Central memory CD4-positive, alpha-beta T cell (primary cell): ENCODE data around the gene MTHFD1.
A peak's percentile ranks its signal among the peaks of the same experiment; 100 is the strongest.
"Not testable (repeated sequence)": the region's sequence is repeated elsewhere in the genome, so short reads cannot be mapped to it uniquely, and the experiment has no call there.

Source experiments
- DNase-seq: peaks from one replicate; pipeline ENCODE4 v3.0.0; 2022
- total RNA-seq, 3 experiments: gene quantifications; one replicate each; lab custom pipeline; 2026; lab: John Stamatoyannopoulos, UW

MTHFD1 gene
- total RNA-seq = 33.2 to 116 (median 36.0) reads per million in 3 experiments

- peak; percentile 96 for DNase-seq
These were observed at the start of gene MTHFD1 for GRCh38 chr14:64387782-64388532. Gene MTHFD1 (plus strand): TSS chr14:64388353. CDS start chr14:64388428, 75 bp downstream.

DNA sequence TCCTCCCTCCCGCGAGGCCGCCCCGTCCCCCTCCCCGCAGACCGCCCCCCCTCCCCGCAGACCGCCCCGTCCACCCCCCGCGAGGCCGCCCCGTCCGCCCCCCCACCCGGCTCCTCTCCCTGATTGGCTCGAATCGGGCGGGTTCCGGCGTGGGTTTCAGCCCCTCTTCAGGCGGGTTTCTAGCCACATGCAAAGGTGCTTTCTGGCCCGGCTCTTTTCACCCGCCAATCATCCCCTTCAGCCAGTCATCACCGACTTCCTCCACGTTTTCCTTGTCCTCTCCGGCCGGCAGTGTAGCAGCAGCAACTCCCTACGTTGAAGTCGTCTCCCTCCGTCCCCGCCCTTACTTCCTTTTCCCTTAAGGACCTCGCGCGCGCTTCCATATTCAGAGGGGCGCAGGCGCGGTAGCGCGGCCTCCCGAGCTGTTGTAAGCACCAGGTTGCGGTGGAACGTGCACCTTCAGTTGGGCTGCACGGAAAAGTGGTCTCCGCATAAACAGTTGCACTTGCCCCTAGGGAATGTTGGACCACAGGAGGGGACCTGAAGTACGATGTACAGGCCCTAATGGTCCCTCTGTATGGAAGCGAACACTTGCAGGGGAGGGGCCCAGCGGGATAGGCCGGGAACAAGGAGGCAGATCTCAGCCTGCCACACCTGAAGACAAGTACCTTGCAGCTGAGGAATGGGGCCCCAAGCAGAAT is 49.4 kb upstream of the MTHFD1 start:
- peak; percentile 84 for DNase-seq

GRCh38 chr14:64340560-64341196 is 47.5 kb upstream of the MTHFD1 start:
- DNase-seq = no peak

GRCh38 chr14:64347748-64348147 is 40.4 kb upstream of the MTHFD1 start:
- DNase-seq = no peak

DNA sequence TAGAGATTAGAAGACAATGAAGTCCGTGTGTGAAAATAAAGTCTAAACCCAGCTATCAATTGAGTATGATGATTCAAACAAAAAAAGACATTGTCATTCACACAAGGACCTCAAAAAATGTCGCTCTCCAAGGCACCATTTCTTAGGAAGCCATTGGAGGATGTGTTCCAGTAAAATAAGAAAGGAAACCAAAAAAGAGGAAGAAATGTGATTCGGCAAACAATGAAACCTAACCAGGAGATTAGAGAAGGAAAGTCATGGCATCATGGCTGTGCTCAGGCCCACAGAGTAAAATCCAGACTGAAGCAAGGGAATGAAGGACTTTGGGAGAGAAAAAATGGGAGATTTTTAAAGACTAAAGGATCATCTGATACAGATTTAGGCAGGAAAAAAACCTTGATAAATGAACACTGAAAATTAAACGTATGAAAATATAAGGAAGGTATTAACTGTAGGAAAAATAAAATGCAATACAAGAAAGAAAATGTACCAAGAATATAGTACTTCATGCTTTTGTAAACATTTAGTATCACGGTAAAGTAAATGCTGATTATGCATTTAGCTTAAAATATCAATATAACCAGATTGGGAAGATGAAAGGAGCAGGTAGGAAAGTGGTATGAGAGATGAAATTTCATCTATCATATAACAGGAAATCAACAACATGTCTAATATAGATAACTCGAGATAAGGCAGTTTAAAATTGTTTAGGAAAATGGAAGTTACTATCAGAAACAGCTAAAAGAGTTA is 38.2 kb upstream of the MTHFD1 start:
- no peak for DNase-seq

GRCh38 chr14:64363265-64363846 is 24.8 kb upstream of the MTHFD1 start:
- no peak for DNase-seq

GRCh38 chr14:64364907-64365306 is 23.2 kb upstream of the MTHFD1 start:
- DNase-seq = no peak

GRCh38 chr14:64365358-64365889 is 22.7 kb upstream of the MTHFD1 start:
- DNase-seq = not testable (repeated sequence)

DNA sequence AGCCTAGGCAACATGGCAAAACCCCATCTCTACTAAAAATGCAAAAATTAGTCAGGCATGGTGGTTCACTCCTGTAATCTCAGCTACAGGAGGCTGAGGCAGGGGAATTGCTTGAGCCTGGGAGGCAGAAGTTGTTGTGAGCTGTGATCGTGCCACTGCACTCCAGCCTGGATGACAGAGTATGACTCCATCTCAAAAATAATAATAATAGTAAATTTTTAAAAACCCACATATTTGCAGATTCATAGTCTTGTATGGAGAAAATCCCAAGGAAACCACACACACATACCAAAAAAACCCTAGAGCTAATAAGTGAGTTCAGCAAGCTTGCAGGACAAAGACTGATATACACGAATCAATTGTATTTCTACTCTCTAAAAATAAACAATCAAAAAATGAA is 19.0 kb upstream of the MTHFD1 start:
- DNase-seq = no peak

GRCh38 chr14:64387232-64387781 is 846 bp upstream of the MTHFD1 start:
- no peak for DNase-seq

- DNase-seq = no peak
These were observed 556 bp downstream of the MTHFD1 start for GRCh38 chr14:64388533-64389285.

DNA sequence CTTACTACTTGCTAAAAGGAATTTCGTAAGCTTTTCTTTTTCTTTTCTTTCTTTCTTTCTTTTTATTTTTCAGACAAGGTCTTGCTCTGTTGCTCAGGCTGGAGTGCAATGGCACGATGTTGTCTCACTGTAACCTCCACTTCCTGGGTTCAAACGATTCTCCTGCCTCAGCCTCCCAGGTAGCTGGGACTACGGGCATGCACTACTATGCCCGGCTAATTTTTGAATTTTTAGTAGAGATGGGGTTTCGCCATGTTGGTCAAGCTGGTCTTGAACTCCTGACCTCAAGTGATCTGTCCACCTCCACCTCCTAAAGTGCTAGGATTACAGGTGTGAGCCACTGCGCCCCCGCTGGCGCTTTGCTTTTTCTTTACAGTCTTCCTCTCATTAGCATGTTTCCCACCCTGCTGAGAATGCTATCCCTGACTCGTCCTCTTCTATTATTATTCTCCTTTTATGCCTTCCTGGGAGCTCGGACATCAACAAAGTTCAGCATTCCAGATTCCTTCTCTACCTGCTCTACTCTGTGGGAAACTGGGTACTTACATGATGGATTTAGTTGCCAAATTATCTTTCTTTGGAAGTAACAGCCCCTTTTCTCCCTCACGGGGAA is 3.1 kb downstream of the MTHFD1 start:
- no peak for DNase-seq

GRCh38 chr14:64391986-64392385 is 3.8 kb downstream of the MTHFD1 start:
- DNase-seq = no peak

- not testable (repeated sequence) for DNase-seq
These were observed 5.1 kb downstream of the MTHFD1 start for GRCh38 chr14:64393189-64393726.

- no peak for DNase-seq
These were observed 6.3 kb downstream of the MTHFD1 start for GRCh38 chr14:64394423-64394822.

- no peak for DNase-seq
These were observed 7.0 kb downstream of the MTHFD1 start for GRCh38 chr14:64394977-64395633.

DNA sequence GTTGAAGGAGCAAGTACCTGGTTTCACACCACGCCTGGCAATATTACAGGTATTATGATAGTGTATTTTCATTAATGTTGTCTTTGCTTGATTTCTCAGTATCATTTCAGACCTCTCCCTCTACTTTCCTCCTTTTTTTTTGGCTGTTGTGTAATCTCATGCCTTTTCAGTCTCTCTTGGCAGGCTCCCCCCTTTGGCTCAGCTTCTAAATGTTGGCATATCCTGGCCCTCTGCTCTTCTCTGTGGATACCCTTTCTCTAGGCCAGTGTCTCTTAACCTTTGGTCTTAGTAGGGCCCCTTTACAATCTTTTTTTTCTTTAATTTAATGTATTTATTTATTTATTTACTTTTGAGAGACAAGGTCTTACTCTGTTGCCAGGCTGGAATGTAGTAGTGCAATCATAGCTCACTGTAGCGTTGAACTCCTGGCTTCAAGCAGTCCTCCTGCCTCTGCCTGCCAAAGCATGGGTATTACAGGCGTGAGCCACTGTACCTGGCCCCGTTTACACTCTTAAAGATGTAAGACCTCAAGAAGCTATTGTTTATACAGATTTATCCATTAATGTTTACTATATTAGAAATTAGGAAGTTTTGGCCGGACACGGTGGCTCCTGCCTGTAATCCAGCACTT is 12.8 kb downstream of the MTHFD1 start:
- no peak for DNase-seq

- no peak for DNase-seq
These were observed 13.8 kb downstream of the MTHFD1 start for GRCh38 chr14:64401949-64402348.

GRCh38 chr14:64405295-64405694 is 17.1 kb downstream of the MTHFD1 start:
- no peak for DNase-seq
